Measurements from ENCODE around the gene TEX261. TPM values are rescaled to one million over a fixed set of nuclear protein-coding genes. Genes with fewer than 3 reads are reported as not detected.
"Not testable (repeated sequence)": the region's sequence is repeated elsewhere in the genome, so short reads cannot be mapped to it uniquely, and the experiment has no call there.

Gene TEX261
- polyA plus RNA-seq, 1 of the 3 experiments (the other 2 are of a cell fraction): 44.3 TPM

- no peak for TF ChIP-seq EZH2phosphoT487 (IDR thresholded peaks at IDR 0.05; ENCODE audit: borderline replicate concordance, low read depth)
- no peak for TF ChIP-seq GATA2 (CRISPR knock-in tag; IDR thresholded peaks at IDR 0.05)
- TF ChIP-seq MAX (IDR thresholded peaks at IDR 0.05; ENCODE audit: low read depth): no peak
These were observed 6.3 kb upstream of the TEX261 start (continued) for GRCh38 chr2:71000780-71001591.

GRCh38 chr2:70999931-71000330, 5.3 kb upstream of the TEX261 start:
- H3K9me2 ChIP-seq; H3K4me2 ChIP-seq; H3K9ac ChIP-seq; H3K4me3 ChIP-seq (ENCODE audit: low read depth in 2 of 2, low read length in 1 of 2); H3K27me3 ChIP-seq (ENCODE audit: insufficient read depth); H4K20me1 ChIP-seq (ENCODE audit: insufficient read depth); H3K27ac ChIP-seq (ENCODE audit: low read depth in 2 of 2, low read length in 1 of 2); CTCF ChIA-PET; H3K4me1 ChIP-seq (ENCODE audit: control insufficient read depth in 1 of 2, insufficient read depth in 2 of 2, low read depth in 1 of 2, low read length in 1 of 2); H3K36me3 ChIP-seq (replicated peaks in 1 of 2; ENCODE audit: control insufficient read depth in 1 of 2, insufficient read depth in 2 of 2, low read length in 1 of 2); H2AFZ ChIP-seq (ENCODE audit: low read depth); H3K79me2 ChIP-seq (ENCODE audit: insufficient read depth); POLR2A ChIA-PET; H3K9me3 ChIP-seq; DNase-seq; H3F3A ChIP-seq (replicated peaks; ENCODE audit: insufficient read depth): not testable (repeated sequence)
- WGBS (ENCODE audit: low lambda C conversion rate): 84% methylated on average over 10 of the region's 10 CpGs

GRCh38 chr2:70999362-70999761, 4.7 kb upstream of the TEX261 start:
- H2AFZ ChIP-seq (ENCODE audit: low read depth): no peak overlapping the region
- 19% methylated on average over 2 of the region's 2 CpGs for WGBS (ENCODE audit: low lambda C conversion rate)
- TF ChIP-seq GABPA (IDR thresholded peaks at IDR 0.05; ENCODE audit: low read depth) (no peak), RXRA (IDR thresholded peaks at IDR 0.05; ENCODE audit: borderline replicate concordance, low read depth) (no peak)

GRCh38 chr2:70998885-70999284, 4.2 kb upstream of the TEX261 start:
- H3K36me3 ChIP-seq (replicated peaks in 1 of 2; ENCODE audit: control insufficient read depth in 1 of 2, insufficient read depth in 2 of 2, low read length in 1 of 2); H3K9ac ChIP-seq; H3K4me3 ChIP-seq (ENCODE audit: low read depth in 2 of 2, low read length in 1 of 2); H3K9me2 ChIP-seq; H3K4me1 ChIP-seq (ENCODE audit: control insufficient read depth in 1 of 2, insufficient read depth in 2 of 2, low read depth in 1 of 2, low read length in 1 of 2); H4K20me1 ChIP-seq (ENCODE audit: insufficient read depth); H3K9me3 ChIP-seq; POLR2A ChIA-PET; H3K4me2 ChIP-seq; H2AFZ ChIP-seq (ENCODE audit: low read depth); H3K79me2 ChIP-seq (ENCODE audit: insufficient read depth); H3K27me3 ChIP-seq (ENCODE audit: insufficient read depth); H3F3A ChIP-seq (replicated peaks; ENCODE audit: insufficient read depth); DNase-seq; H3K27ac ChIP-seq (ENCODE audit: low read depth in 2 of 2, low read length in 1 of 2): not testable (repeated sequence)
- WGBS (ENCODE audit: low lambda C conversion rate): 86% methylated on average over 4 of the region's 4 CpGs
- CTCF ChIA-PET: interaction anchor here (0.6 to 0.7 kb wide), 2 partner anchors 35 to 282 kb away, joined by 3 read pairs; no protein-coding TSS in a partner anchor

More at GRCh38 chr2:70999362-70999761, 4.7 kb upstream of the TEX261 start:
- CTCF ChIA-PET: no interaction called here
- Histone ChIP-seq H3K9me3 (no peaks in the 10 kb centered on the region), H3K9ac (no peak overlapping the region), H3K27me3 (ENCODE audit: insufficient read depth) (no peaks in the 10 kb centered on the region; the same call in 1 of the 2 replicates), H3K4me2 (no peak overlapping the region), H3K27ac (ENCODE audit: low read depth in 2 of 2, low read length in 1 of 2) (no peak overlapping the region), H3F3A (replicated peaks; ENCODE audit: insufficient read depth) (no peaks in the 10 kb centered on the region), H4K20me1 (ENCODE audit: insufficient read depth) (no peaks in the 10 kb centered on the region), H3K36me3 (replicated peaks in 1 of 2; ENCODE audit: control insufficient read depth in 1 of 2, insufficient read depth in 2 of 2, low read length in 1 of 2) (no peaks in the 10 kb centered on the region), H3K9me2 (no peaks in the 10 kb centered on the region), H3K79me2 (ENCODE audit: insufficient read depth) (peaks cover under 1% of the 10 kb centered on the region; the same call in 1 of the 2 replicates), H3K4me3 (ENCODE audit: low read depth in 2 of 2, low read length in 1 of 2) (no peak overlapping the region), H3K4me1 (ENCODE audit: control insufficient read depth in 1 of 2, insufficient read depth in 2 of 2, low read depth in 1 of 2, low read length in 1 of 2) (peaks cover 0 to 3% of the 10 kb centered on the region in 2 experiments; a peak in 1 of 4 replicates)
- POLR2A ChIA-PET: no interaction called here
- no peak for DNase-seq
